ENCODE results near the gene THRA. TPM values are rescaled to one million over a fixed set of nuclear protein-coding genes. Genes with fewer than 3 reads are reported as not detected.

The THRA gene
- polyA plus RNA-seq, 1 of the 3 experiments (the other 2 are of a cell fraction) = 23.1 TPM

DNA sequence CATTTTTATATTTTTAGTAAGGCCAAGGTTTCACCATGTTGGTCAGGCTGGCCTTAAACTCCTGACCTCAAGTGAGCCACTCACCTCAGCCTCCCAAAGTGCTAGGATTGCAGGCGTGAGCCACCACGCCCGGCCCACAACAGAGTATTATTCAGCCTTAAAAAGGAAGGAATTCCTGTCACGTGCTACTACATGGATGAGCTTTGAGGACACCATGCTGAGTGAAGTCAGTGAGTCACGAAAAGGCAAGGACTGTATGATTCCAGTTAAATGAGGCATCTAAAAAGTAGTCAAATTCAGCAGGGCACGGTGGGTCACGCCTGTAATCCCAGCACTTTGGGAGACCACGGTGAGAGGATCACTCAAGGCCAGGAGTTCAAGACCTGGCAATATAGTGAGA is 37.9 kb upstream of the THRA start:
- Histone ChIP-seq H3K9ac (no peak overlapping the region), H3K4me1 (ENCODE audit: control insufficient read depth in 1 of 2, insufficient read depth in 2 of 2, low read depth in 1 of 2, low read length in 1 of 2) (peaks cover 0 to 9% of the 10 kb centered on the region in 2 experiments; a peak in 2 of 4 replicates)
- CTCF ChIA-PET = interaction anchor here (0.9 to 7.9 kb wide), 4 partner anchors 10 to 82 kb away, joined by 3 to 143 read pairs (median 52); partner anchors contain the start of gene CSF3

GRCh38 chr17:40025559-40025958 is 37.2 kb upstream of the THRA start:
- peaks cover 0 to 9% of the 10 kb centered on the region in 2 experiments; a peak in 2 of 4 replicates for H3K4me1 ChIP-seq (ENCODE audit: control insufficient read depth in 1 of 2, insufficient read depth in 2 of 2, low read depth in 1 of 2, low read length in 1 of 2)
- CTCF ChIA-PET = interaction anchor here (0.6 to 7.9 kb wide), 14 partner anchors 11 to 153 kb away, joined by 3 to 143 read pairs (median 6); partner anchors contain the start of gene CSF3
- peaks cover 7% of the 10 kb centered on the region for H3F3A ChIP-seq (replicated peaks; ENCODE audit: insufficient read depth)
- no peak overlapping the region for H3K4me3 ChIP-seq (ENCODE audit: low read depth in 2 of 2, low read length in 1 of 2)
- H3K27me3 ChIP-seq (ENCODE audit: insufficient read depth) = no peaks in the 10 kb centered on the region
- no peak overlapping the region for H3K27ac ChIP-seq (ENCODE audit: low read depth in 2 of 2, low read length in 1 of 2)
- H3K9me2 ChIP-seq = no peaks in the 10 kb centered on the region
- H4K20me1 ChIP-seq (ENCODE audit: insufficient read depth) = no peaks in the 10 kb centered on the region
- no peak overlapping the region for H3K9ac ChIP-seq
- peaks cover 19 to 34% of the 10 kb centered on the region in 2 experiments for H3K36me3 ChIP-seq (replicated peaks in 1 of 2; ENCODE audit: control insufficient read depth in 1 of 2, insufficient read depth in 2 of 2, low read length in 1 of 2)
- TF ChIP-seq PBX3 (IDR thresholded peaks at IDR 0.05) = no peak
- TF ChIP-seq MAX (IDR thresholded peaks at IDR 0.05; ENCODE audit: low read depth) = no peak
- TF ChIP-seq, protein P1, sequence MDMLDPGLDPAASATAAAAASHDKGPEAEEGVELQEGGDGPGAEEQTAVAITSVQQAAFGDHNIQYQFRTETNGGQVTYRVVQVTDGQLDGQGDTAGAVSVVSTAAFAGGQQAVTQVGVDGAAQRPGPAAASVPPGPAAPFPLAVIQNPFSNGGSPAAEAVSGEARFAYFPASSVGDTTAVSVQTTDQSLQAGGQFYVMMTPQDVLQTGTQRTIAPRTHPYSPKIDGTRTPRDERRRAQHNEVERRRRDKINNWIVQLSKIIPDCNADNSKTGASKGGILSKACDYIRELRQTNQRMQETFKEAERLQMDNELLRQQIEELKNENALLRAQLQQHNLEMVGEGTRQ (IDR thresholded peaks at IDR 0.05; ENCODE audit: borderline replicate concordance, low read depth, low read length) = no peak
- no peak for TF ChIP-seq USF1 (IDR thresholded peaks at IDR 0.05; ENCODE audit: borderline replicate concordance, low read depth)
- no peak for TF ChIP-seq SMC3 (IDR thresholded peaks at IDR 0.05; ENCODE audit: low read depth, low read length)
- TF ChIP-seq MEF2A (IDR thresholded peaks at IDR 0.05; ENCODE audit: borderline replicate concordance, low read depth) = no peak
- no peak for TF ChIP-seq RCOR1 (IDR thresholded peaks at IDR 0.05; ENCODE audit: low read length)
- no peak for TF ChIP-seq TCF12 (IDR thresholded peaks at IDR 0.05)
- no peak for TF ChIP-seq MXI1 (IDR thresholded peaks at IDR 0.05; ENCODE audit: low read depth, low read length)
- no peak for TF ChIP-seq SIN3A (IDR thresholded peaks at IDR 0.05; ENCODE audit: borderline replicate concordance, low read depth, low read length)
- TF ChIP-seq ELF1 (IDR thresholded peaks at IDR 0.05) = no peak
- no peak for TF ChIP-seq ZBTB33 (IDR thresholded peaks at IDR 0.05; ENCODE audit: borderline replicate concordance, low read depth)
- TF ChIP-seq NFIC (IDR thresholded peaks at IDR 0.05; ENCODE audit: borderline replicate concordance) = no peak
- no peak for TF ChIP-seq RFX5 (IDR thresholded peaks at IDR 0.05; ENCODE audit: low read length)
- H3K9me3 ChIP-seq = no peaks in the 10 kb centered on the region
- no peak for DNase-seq
- H2AFZ ChIP-seq (ENCODE audit: low read depth) = no peak overlapping the region
- POLR2A ChIA-PET = no interaction called here
- H3K79me2 ChIP-seq (ENCODE audit: insufficient read depth) = no peaks in the 10 kb centered on the region
- H3K4me2 ChIP-seq = no peak overlapping the region
- WGBS (ENCODE audit: low lambda C conversion rate) = 100% methylated on average over 2 of the region's 2 CpGs

More for the DNA sequence above, 37.9 kb upstream of the THRA start:
- no peak for DNase-seq
- WGBS (ENCODE audit: low lambda C conversion rate) = 93% methylated on average over 8 of the region's 8 CpGs
- H3K79me2 ChIP-seq (ENCODE audit: insufficient read depth) = no peaks in the 10 kb centered on the region
- no peaks in the 10 kb centered on the region for H3K9me2 ChIP-seq
- H3K9me3 ChIP-seq = no peaks in the 10 kb centered on the region
- TF ChIP-seq ZBTB33 (IDR thresholded peaks at IDR 0.05; ENCODE audit: borderline replicate concordance, low read depth) (no peak), TCF12 (IDR thresholded peaks at IDR 0.05) (no peak), MXI1 (IDR thresholded peaks at IDR 0.05; ENCODE audit: low read depth, low read length) (no peak), FOSL2 (IDR thresholded peaks at IDR 0.05; ENCODE audit: borderline replicate concordance, low read depth) (no peak), FOXM1 (IDR thresholded peaks at IDR 0.05; ENCODE audit: low read depth) (no peak), SMC3 (IDR thresholded peaks at IDR 0.05; ENCODE audit: low read depth, low read length) (no peak), JUND (IDR thresholded peaks at IDR 0.05) (no peak)
- H2AFZ ChIP-seq (ENCODE audit: low read depth) = no peak overlapping the region
- no peaks in the 10 kb centered on the region for H3K27me3 ChIP-seq (ENCODE audit: insufficient read depth)
- POLR2A ChIA-PET = no interaction called here
- H3K4me3 ChIP-seq (ENCODE audit: low read depth in 2 of 2, low read length in 1 of 2) = no peak overlapping the region
- no peaks in the 10 kb centered on the region for H4K20me1 ChIP-seq (ENCODE audit: insufficient read depth)
- peaks cover 7% of the 10 kb centered on the region for H3F3A ChIP-seq (replicated peaks; ENCODE audit: insufficient read depth)
- H3K4me2 ChIP-seq = no peak overlapping the region
- no peak overlapping the region for H3K27ac ChIP-seq (ENCODE audit: low read depth in 2 of 2, low read length in 1 of 2)
- peaks cover 19 to 34% of the 10 kb centered on the region in 2 experiments for H3K36me3 ChIP-seq (replicated peaks in 1 of 2; ENCODE audit: control insufficient read depth in 1 of 2, insufficient read depth in 2 of 2, low read length in 1 of 2)

Data from SK-N-SH (cell line).